ENCODE results near the gene RNPEPL1.

Gene RNPEPL1

DNA sequence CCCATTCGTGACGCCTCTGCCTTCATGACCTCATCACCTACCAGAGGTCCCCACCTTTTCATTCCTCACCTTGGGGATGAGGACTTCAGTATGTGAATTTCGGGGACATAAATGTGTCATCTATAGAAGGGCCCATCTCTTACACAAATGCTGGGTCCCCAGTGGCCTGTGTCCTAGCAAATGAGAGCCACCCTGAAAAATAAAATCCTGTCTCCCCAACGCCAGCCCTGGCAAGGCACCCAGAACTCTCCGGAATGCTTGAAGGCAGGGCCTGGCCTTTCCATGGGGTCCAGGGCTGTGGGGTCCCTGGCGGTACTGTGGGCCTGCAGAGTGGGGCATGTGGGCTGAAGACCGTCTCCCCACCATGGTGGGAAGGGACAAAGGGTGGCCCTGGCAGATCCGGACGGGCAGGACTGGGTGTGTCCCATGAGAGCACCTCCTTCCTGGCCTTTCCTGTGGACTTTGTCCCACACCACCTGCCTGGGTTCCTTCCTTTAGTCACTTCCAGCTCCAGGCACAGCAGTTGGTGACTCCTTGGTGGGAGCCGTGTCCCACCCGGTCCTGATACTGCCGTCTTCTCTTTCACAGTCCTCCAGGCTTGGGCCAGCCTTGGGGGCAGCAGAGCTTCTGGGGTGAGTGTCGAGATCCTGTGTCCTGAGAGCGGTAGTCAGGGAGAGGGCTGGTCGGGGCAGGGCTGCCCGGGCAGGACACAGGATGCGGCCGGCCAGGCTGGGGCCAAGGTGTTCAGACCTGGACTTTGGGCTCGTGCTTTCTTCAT, 36.8 kb downstream of the RNPEPL1 start:
- no peak for DNase-seq (ENCODE audit: low spot score)

DNA sequence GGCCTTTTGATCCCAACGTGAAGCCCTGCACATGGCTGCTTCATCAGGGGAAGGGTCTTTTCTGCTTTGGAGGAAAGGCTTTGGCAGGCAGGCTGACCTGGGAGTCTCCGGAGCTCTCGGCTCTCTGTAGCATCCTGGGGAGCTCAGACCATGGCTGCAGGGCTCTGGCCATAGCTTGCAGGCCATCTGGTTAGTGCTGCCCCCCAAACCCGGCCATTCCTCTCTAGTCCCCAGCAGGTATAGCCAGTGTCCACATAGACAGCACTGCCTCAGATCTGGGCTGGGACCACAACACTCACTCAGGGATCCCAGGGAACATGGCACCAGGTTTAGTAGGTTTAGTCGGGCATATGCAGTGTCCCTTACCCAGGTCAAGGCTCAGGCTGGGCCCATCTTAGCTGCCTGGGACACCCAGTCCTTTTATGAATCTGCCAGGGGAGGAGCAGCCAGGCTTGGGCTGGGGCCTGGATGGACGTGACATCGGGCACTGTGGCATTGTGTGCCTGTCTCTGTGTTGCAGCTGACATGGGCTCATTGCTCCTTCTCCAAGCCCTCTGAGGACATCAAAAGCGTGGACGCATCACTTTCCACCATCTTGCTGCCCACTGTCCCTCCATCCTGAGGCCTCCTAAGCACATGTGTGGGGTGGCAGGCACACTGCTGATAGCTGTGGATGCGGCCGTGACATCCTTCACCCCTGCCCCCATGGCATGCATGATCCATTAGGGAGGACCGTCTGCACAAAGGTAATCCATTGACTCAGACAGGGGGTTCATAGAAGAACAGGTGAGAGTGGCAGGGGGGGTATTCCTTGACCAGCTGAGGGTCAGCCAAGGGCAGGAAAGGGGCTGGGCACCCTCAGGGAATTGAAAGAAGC, 37.8 kb downstream of the RNPEPL1 start:
- DNase-seq (ENCODE audit: low spot score): no peak

DNA sequence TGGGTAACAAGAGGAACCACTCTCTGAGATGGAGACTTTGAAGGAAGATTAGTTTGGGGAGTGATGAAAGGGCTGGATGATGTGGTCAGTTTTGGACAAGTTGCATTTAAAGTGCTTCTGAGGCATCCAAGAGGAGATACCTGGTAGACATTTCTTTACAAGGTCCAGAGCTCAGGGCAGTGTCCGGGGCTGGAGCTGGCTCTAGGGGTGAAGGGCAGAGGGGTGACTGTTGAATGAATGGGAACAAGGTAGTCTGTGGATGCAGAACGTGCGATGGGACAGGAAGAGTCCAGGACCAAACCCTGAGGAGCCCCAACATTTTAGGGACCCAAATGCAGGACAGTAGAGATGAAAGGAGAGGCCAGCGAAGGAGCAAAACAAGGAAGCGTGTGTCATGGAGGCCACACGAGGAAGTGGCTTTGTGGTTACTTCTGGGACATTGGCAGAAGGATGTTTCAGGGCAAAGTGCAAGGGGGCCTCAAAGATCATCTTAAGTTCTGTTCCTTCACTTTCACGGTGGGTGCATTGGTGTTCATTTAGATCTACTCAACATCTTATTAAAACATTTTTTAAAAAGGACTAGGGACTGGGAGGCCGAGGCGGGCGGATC, 43.4 kb downstream of the RNPEPL1 start:
- DNase-seq (ENCODE audit: low spot score): no peak

DNA sequence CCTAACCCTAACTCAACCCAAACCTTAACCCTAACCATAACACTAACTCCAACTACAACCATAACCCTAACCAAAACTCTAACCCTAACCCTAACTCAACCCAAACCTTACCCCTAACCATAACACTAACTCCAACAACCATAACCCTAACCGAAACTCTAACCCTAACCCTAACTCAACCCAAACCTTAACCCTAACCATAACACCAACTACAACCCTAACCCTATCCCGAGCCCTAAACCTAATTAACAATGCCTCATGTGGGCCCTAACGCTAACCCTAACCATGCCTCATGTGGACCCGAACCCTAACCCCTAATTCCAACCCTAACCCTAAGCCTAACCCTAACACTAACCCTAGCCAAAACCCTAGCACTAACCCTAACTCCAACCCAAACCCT, 45.5 kb downstream of the RNPEPL1 start:
- no peak for DNase-seq (ENCODE audit: low spot score)

DNA sequence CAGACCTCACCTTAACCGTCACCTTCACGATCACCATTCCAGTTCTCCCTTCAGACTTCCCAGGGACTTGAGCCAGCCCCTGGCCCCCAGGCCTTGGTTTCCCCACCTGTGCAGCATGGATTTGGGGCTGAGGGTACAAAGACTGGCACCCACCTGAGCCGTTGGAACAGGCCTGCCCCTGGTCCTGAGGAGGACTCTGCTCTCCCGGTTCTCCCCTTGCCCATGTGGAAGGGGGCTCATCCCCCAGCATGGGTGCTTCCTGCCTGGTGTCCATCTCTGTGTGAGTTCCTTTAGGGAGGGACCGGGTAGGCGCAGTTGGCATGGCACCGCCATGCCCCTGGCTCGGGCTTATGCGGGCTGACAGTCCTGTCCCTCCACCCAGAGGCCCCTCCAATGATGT, 46.1 kb downstream of the RNPEPL1 start:
- no peak for DNase-seq (ENCODE audit: low spot score)

DNA sequence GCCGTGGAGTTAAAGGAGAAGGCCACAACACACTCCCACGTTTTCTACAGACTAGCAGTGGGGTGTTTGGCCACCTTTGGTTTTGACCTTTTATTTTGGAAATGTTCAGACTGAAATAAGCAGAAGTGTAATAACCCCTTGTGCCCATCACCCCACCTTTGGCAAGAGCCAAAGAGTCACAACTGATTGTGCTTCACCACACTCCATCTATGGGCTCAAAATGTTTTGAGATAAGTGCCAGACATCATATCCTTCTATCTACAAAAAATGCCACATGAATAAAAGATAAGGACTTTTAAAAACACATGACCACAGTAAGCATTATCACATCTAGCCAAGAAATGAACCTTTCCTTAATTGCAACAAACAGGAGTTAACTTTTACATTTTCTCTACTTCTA, 47.1 kb downstream of the RNPEPL1 start:
- DNase-seq (ENCODE audit: low spot score): no peak

DNA sequence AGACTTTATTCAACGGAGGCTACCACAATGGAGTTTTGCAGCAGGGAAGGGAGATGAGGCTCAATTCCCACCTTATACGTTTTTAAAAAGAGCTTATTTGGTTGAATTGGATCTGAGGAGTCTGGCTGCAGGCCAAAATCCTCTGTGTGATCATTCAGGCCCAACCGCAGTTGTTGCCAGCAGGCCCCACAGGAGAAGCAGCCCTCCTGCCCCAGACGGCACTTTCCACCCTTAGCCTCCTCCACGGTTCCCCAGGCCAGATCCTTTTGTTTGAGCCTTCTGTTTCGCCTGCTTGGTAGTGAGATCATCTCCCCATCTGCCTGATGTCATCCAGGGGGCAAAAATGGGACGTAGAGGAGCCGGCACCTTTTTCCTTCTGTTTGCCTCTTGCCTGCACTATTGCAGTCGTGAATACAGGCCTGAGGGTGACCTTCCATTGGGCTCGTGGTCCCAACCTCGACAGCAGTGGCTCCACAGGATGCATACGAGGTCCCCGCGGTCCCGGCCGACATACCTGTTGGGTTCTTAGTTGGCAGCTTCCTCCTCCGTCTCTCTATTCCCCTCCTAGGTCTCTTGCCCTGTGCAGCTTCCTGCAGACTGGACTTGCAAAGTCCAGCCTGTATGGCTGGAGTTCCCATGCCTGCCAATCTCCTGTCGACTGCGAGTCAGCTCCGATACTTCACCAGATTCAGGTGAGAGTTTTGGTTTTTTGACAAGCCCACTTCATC, 47.7 kb downstream of the RNPEPL1 start:
- DNase-seq (ENCODE audit: low spot score): no peak

DNA sequence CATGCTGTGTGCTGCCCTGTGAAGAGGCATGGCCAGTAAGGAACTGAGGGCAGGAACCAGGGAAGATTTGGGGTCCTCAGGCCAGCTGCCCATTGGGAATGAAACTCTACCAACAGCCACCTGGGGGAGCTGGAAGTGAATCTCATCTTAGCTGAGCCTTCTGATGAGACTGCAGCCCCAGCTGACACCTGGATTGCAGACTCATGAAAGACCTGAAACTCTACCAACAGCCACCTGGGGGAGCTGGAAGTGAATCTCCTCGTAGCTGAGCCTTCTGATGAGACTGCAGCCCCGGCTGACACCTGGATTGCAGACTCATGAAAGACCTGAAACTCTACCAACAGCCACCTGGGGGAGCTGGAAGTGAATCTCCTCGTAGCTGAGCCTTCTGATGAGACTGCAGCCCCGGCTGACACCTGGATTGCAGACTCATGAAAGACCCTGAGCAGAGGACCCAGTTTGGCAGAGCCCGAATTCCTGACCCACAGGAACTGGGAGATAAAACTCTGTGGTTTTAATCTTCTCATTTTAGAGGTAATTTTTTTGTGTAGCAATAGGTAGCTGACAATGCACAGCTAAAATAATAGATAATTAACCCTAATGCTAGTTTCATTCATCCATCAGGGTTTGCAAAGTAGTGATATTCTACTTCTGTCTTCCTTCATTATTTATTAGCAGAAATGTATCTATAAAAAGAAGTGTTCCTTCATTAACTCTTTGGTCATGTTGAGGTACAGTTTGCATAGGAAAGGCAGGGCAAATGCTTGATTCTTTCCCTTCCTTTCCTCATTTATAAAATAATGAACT, 48.8 kb downstream of the RNPEPL1 start:
- DNase-seq (ENCODE audit: low spot score): peak; percentile 47

DNA sequence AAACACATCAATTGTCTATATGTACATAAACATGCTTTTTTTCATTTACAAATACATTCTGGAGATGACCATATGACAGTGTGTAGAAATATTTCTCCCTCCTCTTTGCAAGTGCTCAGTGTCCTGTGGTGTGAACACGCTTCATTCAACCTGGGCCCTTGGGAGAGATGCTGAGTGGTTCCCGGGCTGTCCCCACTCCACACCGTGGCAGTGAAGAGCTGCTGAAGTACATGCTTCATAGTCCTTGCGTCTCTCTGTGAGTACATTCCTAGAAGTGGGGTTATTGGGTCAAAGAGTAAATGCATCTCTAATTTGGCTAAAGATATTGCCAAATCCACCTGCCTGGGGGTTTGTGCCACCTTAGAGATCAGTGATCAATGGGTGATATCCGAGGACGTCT, 50.5 kb downstream of the RNPEPL1 start:
- no peak for DNase-seq (ENCODE audit: low spot score)

DNA sequence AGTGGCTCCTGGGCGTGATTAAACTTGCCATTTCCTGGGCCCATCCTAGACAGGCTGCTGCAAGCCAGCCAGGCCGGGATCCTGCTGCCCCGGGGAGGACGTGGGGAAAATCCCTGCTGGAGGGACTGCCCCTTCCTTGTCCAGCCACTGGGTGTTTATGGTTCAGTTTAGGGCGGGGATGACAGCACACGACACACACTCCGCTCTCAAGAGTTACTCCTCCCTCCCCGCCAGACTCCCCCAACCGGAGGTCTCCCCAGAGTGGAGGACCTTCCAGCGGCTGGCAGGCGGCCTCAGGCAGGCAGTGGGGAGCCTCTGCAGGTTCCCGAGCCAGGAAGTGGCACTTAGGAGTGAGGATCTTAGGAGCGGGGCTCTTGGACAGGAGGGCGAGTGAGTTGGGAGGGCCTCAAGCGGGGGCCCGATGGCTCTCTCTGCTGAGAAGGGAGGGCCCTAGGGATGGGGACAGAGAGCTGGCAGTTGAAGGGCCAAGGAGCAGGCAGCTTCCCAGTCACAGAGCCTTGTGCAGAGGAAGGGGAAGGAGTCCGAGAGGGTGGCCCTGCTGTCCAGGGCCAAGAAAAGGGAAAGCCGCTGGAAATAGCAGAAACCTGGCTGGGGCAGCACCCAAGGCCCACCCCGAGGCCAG, 51.3 kb downstream of the RNPEPL1 start:
- DNase-seq (ENCODE audit: low spot score): no peak

DNA sequence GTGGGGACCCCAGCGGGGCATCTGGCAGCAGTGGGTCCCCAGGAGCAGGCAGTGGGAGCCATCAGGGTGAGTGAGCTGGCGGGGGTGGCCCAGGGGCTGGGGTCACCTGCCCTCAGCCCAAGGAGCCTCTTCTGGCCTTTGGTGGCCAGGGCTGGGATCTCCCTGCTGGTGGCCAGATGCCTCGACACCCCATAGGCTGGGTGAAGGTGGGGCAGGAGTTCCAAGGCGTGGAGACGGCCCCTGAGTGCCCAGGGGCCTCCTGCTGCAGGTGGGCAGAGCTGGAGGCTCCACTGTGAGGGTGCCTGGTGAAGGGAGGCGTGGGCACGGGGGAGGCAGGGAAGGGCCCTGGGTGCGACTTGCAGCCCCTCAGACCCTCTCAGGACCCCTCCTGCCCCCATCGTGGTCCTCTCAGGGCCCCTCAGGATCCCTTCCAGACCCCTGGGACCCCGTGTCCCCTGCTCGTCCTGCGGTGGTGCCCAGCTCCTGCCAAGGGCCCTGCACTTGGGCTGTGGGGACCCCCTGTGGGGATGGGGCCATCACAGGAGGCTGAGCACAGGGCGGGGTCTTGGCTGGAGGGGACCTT, 52.0 kb downstream of the RNPEPL1 start:
- DNase-seq (ENCODE audit: low spot score): no peak

DNA sequence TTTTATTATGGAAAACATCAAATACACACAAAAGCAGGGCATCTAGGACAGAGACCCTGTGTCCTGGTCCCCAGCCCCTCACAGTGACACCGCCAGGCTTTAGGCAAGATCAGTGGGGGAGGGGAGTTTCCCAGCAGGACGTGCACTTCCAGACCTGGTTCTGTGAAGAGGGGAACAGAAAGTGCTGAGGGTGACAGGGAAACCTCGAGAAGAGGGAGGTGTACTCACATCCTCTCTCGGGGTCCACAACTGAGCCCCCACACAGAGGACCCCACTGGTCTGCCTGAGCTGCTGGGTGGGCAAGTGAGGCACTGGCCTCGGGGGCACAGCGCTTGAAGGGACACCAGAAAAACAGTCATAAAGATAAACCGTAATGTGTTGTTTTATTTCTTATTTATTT, 52.6 kb downstream of the RNPEPL1 start:
- DNase-seq (ENCODE audit: low spot score): no peak

DNA sequence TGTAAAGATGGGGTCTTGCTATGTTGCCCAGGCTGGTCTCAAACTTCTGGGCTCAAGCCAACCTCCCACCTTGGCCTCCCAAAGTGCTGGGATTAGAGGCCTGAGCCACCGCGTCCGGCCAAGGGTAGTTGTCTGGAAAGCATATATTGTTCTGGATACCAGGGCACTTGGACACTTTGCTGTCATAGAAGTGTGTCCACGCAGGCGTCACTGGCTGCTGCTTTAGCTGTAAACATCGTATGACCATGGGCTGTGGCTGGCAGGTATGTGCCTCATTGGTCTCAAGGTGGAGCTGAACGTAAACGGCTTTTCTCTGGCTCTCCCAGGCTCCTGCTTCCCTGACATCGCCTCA, 53.8 kb downstream of the RNPEPL1 start:
- no peak for DNase-seq (ENCODE audit: low spot score)

DNA sequence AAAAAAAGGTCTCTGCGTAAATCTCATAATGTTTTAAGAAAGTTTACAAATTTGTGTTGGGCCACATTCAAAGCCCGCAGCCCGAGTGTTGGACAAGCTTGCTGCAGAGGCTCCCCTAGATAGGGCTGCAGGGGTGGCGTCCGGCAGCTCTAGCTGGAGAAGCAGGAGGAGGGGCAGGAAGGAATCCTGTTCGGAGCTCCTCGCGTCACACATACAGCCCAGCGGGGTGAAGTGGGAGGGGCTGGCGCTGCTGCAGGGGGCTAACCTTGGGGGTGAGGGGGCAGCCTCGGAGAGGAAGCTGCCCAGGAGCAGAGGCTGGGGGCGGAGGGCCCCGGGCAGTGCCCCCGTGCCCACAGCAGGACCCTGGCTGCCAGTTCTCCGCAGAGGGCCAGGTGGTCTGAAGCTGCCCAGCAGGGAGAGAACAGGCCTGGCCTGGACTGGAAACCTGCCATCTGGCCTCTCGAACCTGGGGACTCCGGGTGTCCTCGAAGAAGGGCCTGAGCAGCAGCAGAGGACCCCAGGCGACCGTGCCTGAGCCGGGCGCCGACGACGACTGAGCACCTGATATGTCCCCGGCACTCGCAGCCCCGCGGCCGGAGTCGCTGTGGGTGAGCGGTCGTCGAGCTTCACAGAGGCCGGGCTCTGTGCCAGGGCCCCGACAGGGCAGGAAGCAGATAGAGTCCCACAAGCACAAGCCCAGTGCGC, 54.4 kb downstream of the RNPEPL1 start:
- DNase-seq (ENCODE audit: low spot score): no peak

DNA sequence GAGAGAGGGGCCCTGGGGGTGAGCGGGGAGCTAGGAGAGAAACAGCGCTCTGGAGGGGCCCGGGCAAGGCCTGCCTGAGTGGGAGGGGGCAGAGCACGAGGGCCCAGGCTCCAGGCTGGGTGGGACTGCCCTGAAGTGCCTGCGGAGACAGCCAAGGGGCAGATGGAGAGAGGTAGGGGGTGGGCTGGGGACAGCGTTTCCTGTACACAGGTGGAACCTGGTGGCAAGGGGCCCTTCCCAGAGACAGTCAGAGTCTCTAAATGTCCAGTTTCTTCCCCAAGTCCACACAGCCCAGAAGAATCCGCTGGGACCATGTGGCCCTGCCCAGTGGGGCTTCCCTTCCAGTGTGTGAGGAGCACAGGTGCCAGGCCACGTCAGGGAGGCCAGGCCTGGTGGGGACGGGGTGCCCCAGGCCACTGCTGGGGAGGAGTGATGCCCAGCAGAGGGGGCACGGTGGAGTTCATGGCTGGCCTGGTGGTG, 55.3 kb downstream of the RNPEPL1 start:
- DNase-seq (ENCODE audit: low spot score): no peak

DNA sequence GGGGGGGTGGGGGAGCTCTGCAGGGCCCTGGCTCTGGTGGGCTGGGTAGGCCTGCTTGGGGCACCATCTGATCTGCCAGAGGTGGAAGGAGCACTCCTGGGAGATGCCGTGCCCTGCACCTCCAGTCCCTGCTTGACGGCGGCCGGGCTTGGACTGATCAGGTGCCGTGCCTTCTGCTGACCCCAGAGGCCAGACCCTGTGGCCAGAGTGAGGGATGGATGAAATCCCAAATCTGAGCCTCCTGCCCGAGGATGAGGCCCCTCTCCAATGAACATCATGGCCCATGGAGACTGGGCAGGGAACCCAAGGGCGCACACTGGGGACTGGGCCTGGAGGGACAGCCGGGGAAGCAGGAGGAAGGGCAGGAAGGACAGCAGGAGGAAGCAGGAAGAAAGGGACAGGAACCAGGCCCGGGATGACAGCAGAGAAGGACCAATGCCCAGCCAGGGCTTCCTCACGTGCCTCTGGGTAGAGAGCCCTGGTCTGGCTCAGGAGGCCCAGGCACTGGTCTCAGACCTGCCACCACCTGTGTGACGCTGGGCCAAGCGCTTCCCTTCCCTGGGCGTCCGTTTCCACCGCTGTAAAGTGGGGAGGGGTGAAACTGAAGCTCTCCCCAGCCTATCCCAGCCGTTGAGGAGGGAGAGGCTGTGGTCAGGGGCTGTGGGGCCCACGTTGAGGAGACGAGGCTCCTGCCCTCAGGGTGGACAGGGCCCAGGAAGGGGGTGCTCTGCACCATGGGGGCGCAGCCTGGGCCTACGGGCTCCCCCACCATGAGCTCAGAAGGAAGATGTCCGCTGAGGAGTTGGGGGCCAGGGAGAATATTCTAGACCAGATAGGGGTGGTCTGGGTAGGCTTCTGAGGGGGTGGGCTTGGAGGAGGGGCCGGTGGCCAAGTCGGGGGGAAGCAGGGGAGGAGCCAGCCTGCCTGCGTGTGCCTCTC, 56.0 kb downstream of the RNPEPL1 start:
- DNase-seq (ENCODE audit: low spot score): no peak

DNA sequence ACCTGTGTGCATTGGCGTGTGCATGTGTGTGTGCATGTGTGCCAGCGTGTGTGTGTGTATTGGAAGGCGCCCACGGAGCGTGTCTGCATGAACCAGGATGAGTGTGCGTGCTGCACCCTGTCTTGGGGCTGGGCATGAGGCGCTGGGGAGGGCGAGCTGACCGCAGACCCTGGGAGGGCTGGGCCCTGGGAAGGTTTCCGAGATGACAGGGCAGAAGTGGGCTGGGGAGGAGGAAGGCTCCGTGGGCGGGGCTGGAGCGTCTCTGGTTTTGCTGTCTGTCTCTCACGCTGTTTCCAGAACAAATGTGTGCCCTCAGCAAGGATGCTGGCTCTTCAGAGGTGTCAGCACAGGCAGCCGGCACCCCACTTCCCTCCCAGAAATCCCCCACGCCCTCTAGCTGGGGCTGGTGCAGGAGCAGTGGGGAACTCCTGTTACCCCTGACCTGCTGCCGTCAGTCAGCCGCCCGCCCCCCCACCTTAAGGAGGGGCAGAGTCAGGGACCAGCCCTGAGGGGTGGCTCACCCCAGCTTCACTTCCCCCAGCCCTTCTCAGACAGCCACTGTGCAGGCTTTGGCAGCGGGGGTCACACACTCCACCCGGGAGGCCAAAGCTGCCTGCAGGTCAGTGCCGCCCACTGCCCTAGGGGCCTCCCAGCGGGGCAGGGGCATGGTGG, 56.8 kb downstream of the RNPEPL1 start, which contains the start of gene GPR35:
GPR35 (plus strand) TSS at position 531 of the 672 bp plus-strand sequence. CDS start 4,473 bp downstream, outside the sequence.
- DNase-seq (ENCODE audit: low spot score): no peak
